Neural cell (in vitro differentiated cells): ENCODE data around the gene AMPD2. TPM values are rescaled to one million over a fixed set of nuclear protein-coding genes. Genes with fewer than 3 reads are reported as not detected.
"Not testable (repeated sequence)": the region's sequence is repeated elsewhere in the genome, so short reads cannot be mapped to it uniquely, and the experiment has no call there.

Experiments
- H2AFZ ChIP-seq: fragments of 200-600, 300-800 bp; sonication (generic), shearing (Covaris generic); 2 replicates; pipeline ENCODE4 v1.6.0; 2014; ENCODE audit warnings: low read depth, mild to moderate bottlenecking, antibody characterized with exemption, low read length, moderate library complexity
- H3F3A ChIP-seq: fragments of 200-600 bp; shearing (Covaris generic); 2 replicates; pipeline ENCODE4 v1.6.1; 2016; ENCODE audit warnings: mild to moderate bottlenecking, moderate library complexity, mixed read lengths, antibody characterized with exemption, low read length; ENCODE audit not compliant: insufficient read depth, poor library complexity, severe bottlenecking
- H3K27ac ChIP-seq: fragments of 200-600, 300-800 bp; sonication (generic), shearing (Covaris generic); 2 replicates; pipeline ENCODE4 v1.5.1; 2014; ENCODE audit warnings: mild to moderate bottlenecking, low read length, moderate library complexity
- H3K27me3 ChIP-seq: fragments of 300-800, 200-600 bp; sonication (generic), shearing (Covaris generic); 2 replicates; pipeline ENCODE4 v1.6.0; 2014; ENCODE audit warnings: mild to moderate bottlenecking, low read depth, low read length, moderate library complexity; ENCODE audit not compliant: insufficient read depth
- H3K36me3 ChIP-seq: fragments of 300-800, 200-600 bp; sonication (generic), shearing (Covaris generic); 2 replicates; pipeline ENCODE4 v1.5.1; 2014; ENCODE audit warnings: mild to moderate bottlenecking, antibody characterized with exemption, low read length, moderate library complexity; ENCODE audit not compliant: insufficient read depth
- H3K4me2 ChIP-seq: fragments of 300-800, 200-600 bp; sonication (generic), shearing (Covaris generic); 2 replicates; pipeline ENCODE4 v1.6.0; 2014; ENCODE audit warnings: mild to moderate bottlenecking, low read length
- H3K4me3 ChIP-seq: fragments of 300-800, 200-600 bp; sonication (generic), shearing (Covaris generic); 2 replicates; pipeline ENCODE4 v1.5.1; 2014; ENCODE audit warnings: mild to moderate bottlenecking, low read length, moderate library complexity
- H3K79me2 ChIP-seq: fragments of 200-600 bp; shearing (Covaris generic); replicated peaks from 2 replicates; pipeline ENCODE4 v1.6.0; 2014; ENCODE audit warnings: mild to moderate bottlenecking, low read length, moderate library complexity; ENCODE audit not compliant: insufficient read depth
- H3K9ac ChIP-seq: fragments of 300-800, 200-600 bp; sonication (generic), shearing (Covaris generic); 2 replicates; pipeline ENCODE4 v1.6.1; 2016; ENCODE audit warnings: mild to moderate bottlenecking, low read length, mixed read lengths
- H3K9me2 ChIP-seq: fragments of 200-600 bp; shearing (Covaris generic); 2 replicates; pipeline ENCODE4 v1.6.1; 2016; ENCODE audit warnings: mild to moderate bottlenecking, low read length, mixed read lengths; ENCODE audit not compliant: insufficient read depth
- H3K9me3 ChIP-seq: fragments of 200-600, 300-800 bp; sonication (generic), shearing (Covaris generic); 2 replicates; pipeline ENCODE4 v1.6.1; 2016; ENCODE audit warnings: mild to moderate bottlenecking, mixed run types, low read length, moderate library complexity, mixed read lengths
- H4K20me1 ChIP-seq: fragments of 200-600 bp; shearing (Covaris generic); 2 replicates; pipeline ENCODE4 v1.6.1; 2016; ENCODE audit warnings: mild to moderate bottlenecking, mixed run types; ENCODE audit not compliant: insufficient read depth
- EP300 ChIP-seq: fragments of 450-650 bp; conservative IDR thresholded peaks from 2 replicates; pipeline ENCODE4 v1.6.1; 2014; ENCODE audit warnings: antibody characterized with exemption, mild to moderate bottlenecking, moderate library complexity; ENCODE audit not compliant: poor library complexity, severe bottlenecking
- EZH2 ChIP-seq: fragments of 200-600, 300-800 bp; shearing (Covaris generic), sonication (generic); IDR thresholded peaks from 2 replicates; pipeline ENCODE4 v1.6.1; 2014; ENCODE audit warnings: antibody characterized with exemption, low read length, borderline replicate concordance, mild to moderate bottlenecking; ENCODE audit not compliant: insufficient read depth, poor library complexity, severe bottlenecking
- MXI1 ChIP-seq: fragments of 450-650 bp; conservative IDR thresholded peaks from 2 replicates; pipeline ENCODE4 v1.6.1; 2014; ENCODE audit warnings: antibody characterized with exemption, mild to moderate bottlenecking; ENCODE audit not compliant: poor library complexity, severe bottlenecking
- POLR2AphosphoS5 ChIP-seq: IDR thresholded peaks from 2 replicates; pipeline ENCODE4 v1.6.1; 2012
- RAD21 ChIP-seq: fragments of 450-650 bp; conservative IDR thresholded peaks from 2 replicates; pipeline ENCODE4 v1.6.1; 2014; ENCODE audit warnings: antibody characterized with exemption, mild to moderate bottlenecking, moderate library complexity
- SMC3 ChIP-seq: fragments of 450-650 bp; conservative IDR thresholded peaks from 2 replicates; pipeline ENCODE4 v1.6.1; 2014; ENCODE audit warnings: antibody characterized with exemption, mild to moderate bottlenecking, moderate library complexity; ENCODE audit not compliant: poor library complexity
- TAF1 ChIP-seq: IDR thresholded peaks from 2 replicates; pipeline ENCODE4 v1.6.1; 2012; ENCODE audit warnings: low read depth
- polyA plus RNA-seq: library from polyadenylated mRNA; depleted of rRNA; stranded (reverse); fragments of >200 nt; gene quantifications from 2 replicates; pipeline ENCODE4 v1.2.3, GENCODE V29; 2014
- TF ChIP-seq, protein P1 (sequence below): IDR thresholded peaks from 2 replicates; pipeline ENCODE4 v1.6.1; 2012; ENCODE audit warnings: borderline replicate concordance
- TF ChIP-seq, protein P2 (sequence below): fragments of 450-650 bp; IDR thresholded peaks from 2 replicates; pipeline ENCODE4 v1.5.1; 2014; ENCODE audit warnings: antibody characterized with exemption, mild to moderate bottlenecking, moderate library complexity; ENCODE audit not compliant: poor library complexity, severe bottlenecking

AMPD2 gene
- polyA plus RNA-seq, 1 donor from 2014 or later, result 104 TPM

DNA sequence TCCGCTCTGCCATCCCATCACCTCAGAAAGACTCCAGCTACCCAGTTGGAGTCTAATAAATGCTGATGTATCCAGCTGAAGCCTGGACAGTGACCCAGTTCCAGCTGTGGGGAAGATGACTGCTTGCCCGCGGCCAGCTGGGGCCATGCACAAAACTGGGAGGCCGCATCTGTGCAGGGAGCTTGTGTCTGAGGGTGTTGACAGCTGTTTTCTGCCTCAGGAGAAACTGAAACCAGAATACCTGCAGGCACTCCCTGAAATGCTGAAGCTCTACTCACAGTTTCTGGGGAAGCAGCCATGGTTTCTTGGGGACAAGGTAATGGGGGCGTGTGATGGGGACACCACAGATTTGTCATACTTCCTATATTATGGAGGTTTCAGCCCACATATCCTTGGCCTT lies 51.4 kb downstream of the AMPD2 start:
- Histone ChIP-seq H3K9me2 (no peaks in the 10 kb centered on the region), H3K4me2 (no peak overlapping the region), H3K9ac (no peak overlapping the region), H3K27ac (no peak overlapping the region), H3K36me3 (no peaks in the 10 kb centered on the region), H3K79me2 (no peaks in the 10 kb centered on the region), H3F3A (no peaks in the 10 kb centered on the region), H2AFZ (no peak overlapping the region), H3K27me3 (no peaks in the 10 kb centered on the region), H3K9me3 (no peaks in the 10 kb centered on the region), H4K20me1 (no peaks in the 10 kb centered on the region), H3K4me3 (no peak overlapping the region)
- TF ChIP-seq, protein P1, sequence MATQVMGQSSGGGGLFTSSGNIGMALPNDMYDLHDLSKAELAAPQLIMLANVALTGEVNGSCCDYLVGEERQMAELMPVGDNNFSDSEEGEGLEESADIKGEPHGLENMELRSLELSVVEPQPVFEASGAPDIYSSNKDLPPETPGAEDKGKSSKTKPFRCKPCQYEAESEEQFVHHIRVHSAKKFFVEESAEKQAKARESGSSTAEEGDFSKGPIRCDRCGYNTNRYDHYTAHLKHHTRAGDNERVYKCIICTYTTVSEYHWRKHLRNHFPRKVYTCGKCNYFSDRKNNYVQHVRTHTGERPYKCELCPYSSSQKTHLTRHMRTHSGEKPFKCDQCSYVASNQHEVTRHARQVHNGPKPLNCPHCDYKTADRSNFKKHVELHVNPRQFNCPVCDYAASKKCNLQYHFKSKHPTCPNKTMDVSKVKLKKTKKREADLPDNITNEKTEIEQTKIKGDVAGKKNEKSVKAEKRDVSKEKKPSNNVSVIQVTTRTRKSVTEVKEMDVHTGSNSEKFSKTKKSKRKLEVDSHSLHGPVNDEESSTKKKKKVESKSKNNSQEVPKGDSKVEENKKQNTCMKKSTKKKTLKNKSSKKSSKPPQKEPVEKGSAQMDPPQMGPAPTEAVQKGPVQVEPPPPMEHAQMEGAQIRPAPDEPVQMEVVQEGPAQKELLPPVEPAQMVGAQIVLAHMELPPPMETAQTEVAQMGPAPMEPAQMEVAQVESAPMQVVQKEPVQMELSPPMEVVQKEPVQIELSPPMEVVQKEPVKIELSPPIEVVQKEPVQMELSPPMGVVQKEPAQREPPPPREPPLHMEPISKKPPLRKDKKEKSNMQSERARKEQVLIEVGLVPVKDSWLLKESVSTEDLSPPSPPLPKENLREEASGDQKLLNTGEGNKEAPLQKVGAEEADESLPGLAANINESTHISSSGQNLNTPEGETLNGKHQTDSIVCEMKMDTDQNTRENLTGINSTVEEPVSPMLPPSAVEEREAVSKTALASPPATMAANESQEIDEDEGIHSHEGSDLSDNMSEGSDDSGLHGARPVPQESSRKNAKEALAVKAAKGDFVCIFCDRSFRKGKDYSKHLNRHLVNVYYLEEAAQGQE, result no peak
- TF ChIP-seq, protein P2, sequence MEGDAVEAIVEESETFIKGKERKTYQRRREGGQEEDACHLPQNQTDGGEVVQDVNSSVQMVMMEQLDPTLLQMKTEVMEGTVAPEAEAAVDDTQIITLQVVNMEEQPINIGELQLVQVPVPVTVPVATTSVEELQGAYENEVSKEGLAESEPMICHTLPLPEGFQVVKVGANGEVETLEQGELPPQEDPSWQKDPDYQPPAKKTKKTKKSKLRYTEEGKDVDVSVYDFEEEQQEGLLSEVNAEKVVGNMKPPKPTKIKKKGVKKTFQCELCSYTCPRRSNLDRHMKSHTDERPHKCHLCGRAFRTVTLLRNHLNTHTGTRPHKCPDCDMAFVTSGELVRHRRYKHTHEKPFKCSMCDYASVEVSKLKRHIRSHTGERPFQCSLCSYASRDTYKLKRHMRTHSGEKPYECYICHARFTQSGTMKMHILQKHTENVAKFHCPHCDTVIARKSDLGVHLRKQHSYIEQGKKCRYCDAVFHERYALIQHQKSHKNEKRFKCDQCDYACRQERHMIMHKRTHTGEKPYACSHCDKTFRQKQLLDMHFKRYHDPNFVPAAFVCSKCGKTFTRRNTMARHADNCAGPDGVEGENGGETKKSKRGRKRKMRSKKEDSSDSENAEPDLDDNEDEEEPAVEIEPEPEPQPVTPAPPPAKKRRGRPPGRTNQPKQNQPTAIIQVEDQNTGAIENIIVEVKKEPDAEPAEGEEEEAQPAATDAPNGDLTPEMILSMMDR, result no peak
- TF ChIP-seq MXI1 (no peak), POLR2AphosphoS5 (no peak), RAD21 (no peak), EP300 (no peak), SMC3 (no peak), EZH2 (no peak), TAF1 (no peak)

DNA sequence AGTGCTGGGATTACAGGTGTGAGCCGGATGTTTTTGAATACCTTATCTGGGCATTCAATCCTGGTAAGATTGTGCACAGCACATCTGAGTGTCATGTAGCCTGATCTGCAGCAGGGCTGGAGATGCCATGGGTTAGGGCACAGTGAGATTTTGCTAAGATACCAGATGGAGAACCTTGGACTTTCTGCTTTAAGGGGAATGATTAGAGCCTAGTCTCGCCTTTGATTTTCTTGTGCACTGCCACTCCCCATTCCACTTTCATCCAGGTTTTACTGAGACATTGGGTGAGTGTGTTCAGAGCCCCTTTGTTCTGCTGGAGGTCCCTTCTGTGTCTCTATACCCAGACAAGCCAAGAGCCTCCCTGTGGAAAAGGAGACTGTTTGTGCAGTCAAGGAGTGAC lies 54.2 kb downstream of the AMPD2 start:
- H3K4me2 ChIP-seq, H3K27ac ChIP-seq, H2AFZ ChIP-seq, H3F3A ChIP-seq, H3K9ac ChIP-seq, H3K9me3 ChIP-seq, H3K9me2 ChIP-seq, H3K36me3 ChIP-seq, H3K4me3 ChIP-seq, H3K79me2 ChIP-seq, H3K27me3 ChIP-seq, H4K20me1 ChIP-seq: not testable (repeated sequence)

DNA sequence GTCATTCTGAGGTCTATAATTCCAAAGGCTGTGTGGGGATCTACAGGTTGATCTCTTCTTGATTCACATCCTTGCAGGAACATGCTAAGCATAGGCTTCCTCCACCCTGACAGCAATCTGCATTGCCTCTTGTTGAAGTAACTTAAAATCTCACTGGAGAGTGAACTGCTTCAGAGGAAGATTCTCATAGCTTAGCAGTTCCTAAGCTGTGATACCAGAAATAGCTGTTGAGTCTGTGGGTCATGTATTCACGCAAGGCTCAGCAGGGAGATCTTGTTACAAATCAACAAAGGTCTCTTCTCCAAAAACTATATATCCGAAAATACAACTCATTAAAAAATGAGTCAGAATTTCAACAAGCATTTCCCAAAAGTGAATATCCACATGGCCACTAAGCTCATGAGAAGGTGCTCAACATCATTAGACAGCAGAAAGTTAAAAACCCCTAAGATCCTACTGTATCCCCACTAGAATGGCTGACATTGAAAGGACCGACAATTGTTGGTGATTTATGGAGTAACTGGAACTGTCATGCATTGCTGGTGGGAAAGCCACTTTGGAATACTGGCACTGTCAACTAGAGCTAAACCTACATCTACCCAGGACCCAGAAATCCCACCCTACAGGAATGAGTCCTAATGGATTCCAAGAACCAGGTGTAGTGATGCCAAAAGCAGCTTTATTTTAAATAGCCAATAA lies 57.2 kb downstream of the AMPD2 start:
- not testable (repeated sequence) for H3K79me2 ChIP-seq, H3K4me2 ChIP-seq, H3K4me3 ChIP-seq, H3K9me3 ChIP-seq, H3K27me3 ChIP-seq, H3F3A ChIP-seq, H4K20me1 ChIP-seq, H3K36me3 ChIP-seq, H3K9me2 ChIP-seq, H2AFZ ChIP-seq, H3K27ac ChIP-seq, H3K9ac ChIP-seq
